Skeletal muscle cell (primary cell): ENCODE measurements around the gene CHCHD5.
A peak's percentile ranks its signal among the peaks of the same experiment; 100 is the strongest.
"Not testable (repeated sequence)": the region's sequence is repeated elsewhere in the genome, so short reads cannot be mapped to it uniquely, and the experiment has no call there.

Experiments
- DNase-seq: peaks from one replicate; pipeline ENCODE4 v3.0.0-alpha.2; 2010; ENCODE audit warnings: low read depth
- H3K4me3 ChIP-seq: 2 replicates; pipeline ENCODE4 v1.5.1; 2011; ENCODE audit warnings: low read depth, mild to moderate bottlenecking, control low read depth, low read length, moderate library complexity

CHCHD5 gene

GRCh38 chr2:112584134-112584890 is at the start of gene CHCHD5:
CHCHD5 (plus strand) TSS chr2:112584609; CDS start chr2:112584648, 39 bp downstream.
- peak; percentile 82 for DNase-seq
- H3K4me3 ChIP-seq = peak within 1 kb of the TSS; percentile 61

GRCh38 chr2:112534826-112535225 is 49.6 kb upstream of the CHCHD5 start:
- H3K4me3 ChIP-seq = no peak overlapping the region
- no peak for DNase-seq

- not testable (repeated sequence) for DNase-seq, H3K4me3 ChIP-seq
Observed at GRCh38 chr2:112536665-112537064, 47.7 kb upstream of the CHCHD5 start.

- H3K4me3 ChIP-seq = no peak overlapping the region
- DNase-seq = no peak
Observed at GRCh38 chr2:112539306-112539705, 45.1 kb upstream of the CHCHD5 start.

- H3K4me3 ChIP-seq = no peak overlapping the region
- no peak for DNase-seq
Observed at GRCh38 chr2:112540906-112541305, 43.5 kb upstream of the CHCHD5 start.

GRCh38 chr2:112541315-112542122 is 42.9 kb upstream of the CHCHD5 start:
- H3K4me3 ChIP-seq = peak overlapping the region; percentile 99
- no peak for DNase-seq

- peak within 1 kb of the TSS; percentile 99 for H3K4me3 ChIP-seq
- peak; percentile 31 for DNase-seq
Observed at GRCh38 chr2:112542123-112542983, 42.1 kb upstream of the CHCHD5 start, which contains the start of gene POLR1B. POLR1B (plus strand) TSS chr2:112542465; CDS start chr2:112542495, 30 bp downstream.

GRCh38 chr2:112542984-112543661 is 41.3 kb upstream of the CHCHD5 start:
- no peak for DNase-seq
- H3K4me3 ChIP-seq = peak overlapping the region; percentile 99

GRCh38 chr2:112547333-112547732 is 37.1 kb upstream of the CHCHD5 start:
- no peak overlapping the region for H3K4me3 ChIP-seq
- peak; percentile 58 for DNase-seq

- no peak for DNase-seq
- H3K4me3 ChIP-seq = no peak overlapping the region
Observed at GRCh38 chr2:112548980-112549379, 35.4 kb upstream of the CHCHD5 start.

- H3K4me3 ChIP-seq = no peak overlapping the region
- DNase-seq = no peak
Observed at GRCh38 chr2:112566104-112566503, 18.3 kb upstream of the CHCHD5 start.

- H3K4me3 ChIP-seq, DNase-seq: not testable (repeated sequence)
Observed at GRCh38 chr2:112566508-112566907, 17.9 kb upstream of the CHCHD5 start.

- no peak for DNase-seq
- no peak overlapping the region for H3K4me3 ChIP-seq
Observed at GRCh38 chr2:112572005-112572404, 12.4 kb upstream of the CHCHD5 start.

GRCh38 chr2:112577756-112578155 is 6.7 kb upstream of the CHCHD5 start:
- no peak overlapping the region for H3K4me3 ChIP-seq
- DNase-seq = no peak

GRCh38 chr2:112579241-112579640 is 5.2 kb upstream of the CHCHD5 start:
- DNase-seq = peak; percentile 76

GRCh38 chr2:112580084-112580483 is 4.3 kb upstream of the CHCHD5 start:
- DNase-seq = no peak
- no peak overlapping the region for H3K4me3 ChIP-seq

More at GRCh38 chr2:112579241-112579640, 5.2 kb upstream of the CHCHD5 start:
- H3K4me3 ChIP-seq = no peak overlapping the region

- peak; percentile 25 for DNase-seq
- H3K4me3 ChIP-seq = no peak overlapping the region
Observed at GRCh38 chr2:112582314-112582746, 2.1 kb upstream of the CHCHD5 start.

- peak overlapping the region; percentile 61 for H3K4me3 ChIP-seq
- DNase-seq = no peak
Observed at GRCh38 chr2:112583497-112584133, 794 bp upstream of the CHCHD5 start.

GRCh38 chr2:112584891-112585250 is 462 bp downstream of the CHCHD5 start:
- peak overlapping the region; percentile 61 for H3K4me3 ChIP-seq
- DNase-seq = no peak
